Fibroblast of lung (primary cell): ENCODE measurements around the gene SPEF2. TPM values are rescaled to one million over a fixed set of nuclear protein-coding genes. Genes with fewer than 3 reads are reported as not detected.

Experiments used
- DNase-seq, 2 donors: peaks; one replicate each; pipeline versions ENCODE4 v3.0.0 to v3.0.0-alpha.2; 2010; ENCODE audit warnings: low read depth in 2 of 2
- H2AFZ ChIP-seq: 2 replicates; pipeline ENCODE4 v1.5.1; 2012; ENCODE audit warnings: low read length, control low read depth, inconsistent platforms
- H3K27ac ChIP-seq: 2 replicates; pipeline ENCODE4 v1.5.1; 2011; ENCODE audit warnings: low read length, control low read depth; ENCODE audit not compliant: insufficient read depth
- H3K27me3 ChIP-seq: 2 replicates; pipeline ENCODE4 v1.5.1; 2011; ENCODE audit warnings: mild to moderate bottlenecking, low read length; ENCODE audit not compliant: control insufficient read depth, insufficient read depth
- H3K36me3 ChIP-seq: 2 replicates; pipeline ENCODE4 v1.5.1; 2011; ENCODE audit warnings: low read length; ENCODE audit not compliant: control insufficient read depth, insufficient read depth
- H3K4me1 ChIP-seq: 2 replicates; pipeline ENCODE4 v1.5.1; 2011; ENCODE audit warnings: low read length; ENCODE audit not compliant: control insufficient read depth, insufficient read depth; ENCODE audit errors: extremely low read depth
- H3K4me2 ChIP-seq: 2 replicates; pipeline ENCODE4 v1.5.1; 2011; ENCODE audit warnings: low read length, control low read depth; ENCODE audit not compliant: insufficient read depth; ENCODE audit errors: extremely low read depth
- H3K4me3 ChIP-seq, 4 experiments: fragments of 200-600 bp in 1 of 4; sonication (generic) in 1 of 4; replicated peaks in 1 of 4; 2 replicates each; pipeline ENCODE4 v1.5.1; 2011 to 2016; ENCODE audit warnings: low read length in 4 of 4, low read depth in 3 of 4, mild to moderate bottlenecking in 3 of 4, control low read depth in 2 of 4, inconsistent platforms in 1 of 4, mixed read lengths in 1 of 4; ENCODE audit not compliant: insufficient read depth in 1 of 4; ENCODE audit errors: control extremely low read depth in 1 of 4
- H3K79me2 ChIP-seq: 2 replicates; pipeline ENCODE4 v1.5.1; 2012; ENCODE audit warnings: mild to moderate bottlenecking, low read length, inconsistent platforms; ENCODE audit not compliant: control insufficient read depth, insufficient read depth
- H3K9ac ChIP-seq: 2 replicates; pipeline ENCODE4 v1.5.1; 2011; ENCODE audit warnings: mild to moderate bottlenecking, low read length, control low read depth; ENCODE audit not compliant: insufficient read depth
- H3K9me3 ChIP-seq: 2 replicates; pipeline ENCODE4 v1.5.1; 2012; ENCODE audit warnings: low read depth, low read length; ENCODE audit not compliant: control insufficient read depth, insufficient read depth
- H4K20me1 ChIP-seq: 2 replicates; pipeline ENCODE4 v1.5.1; 2011; ENCODE audit warnings: low read length; ENCODE audit not compliant: control insufficient read depth, insufficient read depth; ENCODE audit errors: extremely low read depth
- CTCF ChIP-seq, 2 donors: IDR thresholded peaks in 1 of 2; conservative IDR thresholded peaks in 1 of 2; 1 replicate in 1 of 2; 2 replicates in 1 of 2; pipeline ENCODE4 v1.5.1; 2011 to 2012; ENCODE audit warnings: low read length in 2 of 2, control low read depth in 1 of 2, inconsistent platforms in 1 of 2, low read depth in 1 of 2, mild to moderate bottlenecking in 1 of 2
- EZH2 ChIP-seq: IDR thresholded peaks from 2 replicates; pipeline ENCODE4 v1.5.1; 2012; ENCODE audit warnings: low read length, control low read depth, mild to moderate bottlenecking; ENCODE audit errors: missing control alignments
- polyA plus RNA-seq, 2 donors: library from polyadenylated mRNA; depleted of rRNA in 1 of 2; stranded (reverse) in 1 of 2; unstranded in 1 of 2; fragments of >200 nt; gene quantifications; 2 replicates each; pipeline ENCODE4 v1.2.1, GENCODE V29; 2011 to 2012; ENCODE audit warnings: missing spikeins in 1 of 2
- total RNA-seq: library from RNA; depleted of rRNA; stranded (reverse); fragments of >200 nt; gene quantifications from 2 replicates; pipeline ENCODE4 v1.2.1, GENCODE V29; 2014

The SPEF2 gene
- total and polyA plus RNA-seq, 2 donors (not counting 1 experiment from before 2014, with no cell fraction given), result 5.2 to 5.9 TPM

- H3K9ac ChIP-seq, result no peak overlapping the region
- no peak for TF ChIP-seq CTCF (conservative IDR thresholded peaks at IDR 0.05 in 1 of 2, IDR thresholded peaks at IDR 0.05 in 1 of 2; ENCODE audit: low read depth in 1 of 2, low read length in 2 of 2)
- no peak for TF ChIP-seq EZH2
- H3K27ac ChIP-seq, result no peak overlapping the region
- no peak overlapping the region for H3K4me2 ChIP-seq
- no peaks in the 10 kb centered on the region for H3K4me1 ChIP-seq
- no peaks in the 10 kb centered on the region for H4K20me1 ChIP-seq
- no peaks in the 10 kb centered on the region for H3K27me3 ChIP-seq
- DNase-seq, result no peak
- no peaks in the 10 kb centered on the region for H3K9me3 ChIP-seq
- H3K4me3 ChIP-seq, result no peak overlapping the region
- no peaks in the 10 kb centered on the region for H3K79me2 ChIP-seq
- H3K36me3 ChIP-seq, result no peaks in the 10 kb centered on the region
- H2AFZ ChIP-seq, result no peak overlapping the region
These were observed 64.2 kb downstream of the SPEF2 start for GRCh38 chr5:35681911-35682310.

DNA sequence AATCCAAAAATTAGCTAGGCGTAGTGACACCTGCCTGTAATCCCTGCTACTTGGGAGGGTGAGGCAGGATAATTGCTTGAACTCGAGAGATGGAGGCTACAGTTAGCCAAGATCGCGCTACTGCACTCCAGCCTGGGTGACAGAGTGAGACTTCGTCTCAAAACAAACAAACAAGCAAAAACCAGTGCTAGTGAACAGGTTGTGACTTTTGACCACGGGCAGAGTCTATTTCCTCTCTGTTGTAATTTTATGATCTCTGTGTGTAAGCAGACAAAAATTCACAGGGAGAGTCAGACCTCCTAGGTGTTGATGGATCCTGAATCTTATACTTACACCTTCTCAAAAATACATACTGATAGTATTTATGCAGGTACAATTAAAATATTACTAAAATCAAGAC, 65.8 kb downstream of the SPEF2 start:
- Histone ChIP-seq H3K36me3 (no peaks in the 10 kb centered on the region), H2AFZ (no peak overlapping the region), H3K4me1 (no peaks in the 10 kb centered on the region), H3K4me3 (no peak overlapping the region), H3K27me3 (no peaks in the 10 kb centered on the region), H3K79me2 (no peaks in the 10 kb centered on the region), H3K4me2 (no peak overlapping the region), H4K20me1 (no peaks in the 10 kb centered on the region), H3K9ac (no peak overlapping the region), H3K27ac (no peak overlapping the region), H3K9me3 (no peaks in the 10 kb centered on the region)
- no peak for TF ChIP-seq CTCF (conservative IDR thresholded peaks at IDR 0.05 in 1 of 2, IDR thresholded peaks at IDR 0.05 in 1 of 2; ENCODE audit: low read depth in 1 of 2, low read length in 2 of 2)
- no peak for DNase-seq

- no peak for TF ChIP-seq EZH2
- no peak for TF ChIP-seq CTCF (conservative IDR thresholded peaks at IDR 0.05 in 1 of 2, IDR thresholded peaks at IDR 0.05 in 1 of 2; ENCODE audit: low read depth in 1 of 2, low read length in 2 of 2)
- Histone ChIP-seq H3K4me1 (no peaks in the 10 kb centered on the region), H3K79me2 (no peaks in the 10 kb centered on the region), H2AFZ (no peak overlapping the region), H3K4me2 (no peak overlapping the region), H4K20me1 (no peaks in the 10 kb centered on the region), H3K9me3 (no peaks in the 10 kb centered on the region), H3K27ac (no peak overlapping the region), H3K36me3 (no peaks in the 10 kb centered on the region), H3K27me3 (no peaks in the 10 kb centered on the region), H3K9ac (no peak overlapping the region), H3K4me3 (no peak overlapping the region)
- DNase-seq, result no peak
These were observed 67.5 kb downstream of the SPEF2 start for GRCh38 chr5:35685161-35685560.
